BE2C (cell line): ENCODE data around the gene PAX7.

ENCODE experiments used
- DNase-seq: peaks from one replicate; pipeline ENCODE4 v3.0.0-alpha.2; 2020
- H3K27me3 ChIP-seq: fragments of 250-450 bp; sonication (Bioruptor Pico); 2 replicates; pipeline ENCODE4 v1.5.1; 2020; ENCODE audit warnings: mild to moderate bottlenecking
- H3K36me3 ChIP-seq: fragments of 250-450 bp; sonication (Bioruptor Pico); 2 replicates; pipeline ENCODE4 v1.5.1; 2020; ENCODE audit warnings: mild to moderate bottlenecking
- H3K4me1 ChIP-seq: fragments of 250-450 bp; sonication (Bioruptor Pico); 2 replicates; pipeline ENCODE4 v1.5.1; 2020
- H3K4me3 ChIP-seq: 2 replicates; pipeline ENCODE4 v1.5.1; 2011; ENCODE audit warnings: low read depth, low read length
- H3K9me3 ChIP-seq: fragments of 250-450 bp; sonication (Bioruptor Pico); 2 replicates; pipeline ENCODE4 v1.5.1; 2020
- CTCF ChIP-seq: IDR thresholded peaks from 2 replicates; pipeline ENCODE4 v1.5.1; 2012; ENCODE audit warnings: mild to moderate bottlenecking, low read depth, low read length

PAX7 gene

GRCh38 chr1:18784482-18784831 is 153.8 kb downstream of the PAX7 start:
- Histone ChIP-seq H3K27me3 (no peaks in the 10 kb centered on the region), H3K9me3 (no peaks in the 10 kb centered on the region), H3K4me1 (no peaks in the 10 kb centered on the region), H3K36me3 (no peaks in the 10 kb centered on the region), H3K4me3 (no peak overlapping the region)
- TF ChIP-seq CTCF, result no peak
- no peak for DNase-seq

GRCh38 chr1:18786149-18786548 is 155.5 kb downstream of the PAX7 start:
- no peak for TF ChIP-seq CTCF
- H3K36me3 ChIP-seq, result no peaks in the 10 kb centered on the region
- no peak overlapping the region for H3K4me3 ChIP-seq
- H3K4me1 ChIP-seq, result no peaks in the 10 kb centered on the region
- no peaks in the 10 kb centered on the region for H3K27me3 ChIP-seq
- H3K9me3 ChIP-seq, result no peaks in the 10 kb centered on the region
- no peak for DNase-seq

- no peak for TF ChIP-seq CTCF
Observed at GRCh38 chr1:18787825-18788385, 157.3 kb downstream of the PAX7 start.

GRCh38 chr1:18789246-18789645 is 158.6 kb downstream of the PAX7 start:
- no peak for DNase-seq
- no peaks in the 10 kb centered on the region for H3K27me3 ChIP-seq
- H3K36me3 ChIP-seq, result no peaks in the 10 kb centered on the region
- no peaks in the 10 kb centered on the region for H3K4me1 ChIP-seq
- TF ChIP-seq CTCF, result no peak
- no peaks in the 10 kb centered on the region for H3K9me3 ChIP-seq
- H3K4me3 ChIP-seq, result no peak overlapping the region

More at GRCh38 chr1:18787825-18788385, 157.3 kb downstream of the PAX7 start:
- no peaks in the 10 kb centered on the region for H3K9me3 ChIP-seq
- no peaks in the 10 kb centered on the region for H3K27me3 ChIP-seq
- H3K4me1 ChIP-seq, result no peaks in the 10 kb centered on the region
- no peaks in the 10 kb centered on the region for H3K36me3 ChIP-seq
- no peak overlapping the region for H3K4me3 ChIP-seq
- no peak for DNase-seq

GRCh38 chr1:18792747-18793146 is 162.1 kb downstream of the PAX7 start:
- H3K36me3 ChIP-seq, result no peaks in the 10 kb centered on the region
- H3K27me3 ChIP-seq, result no peaks in the 10 kb centered on the region

GRCh38 chr1:18793164-18793563 is 162.5 kb downstream of the PAX7 start:
- Histone ChIP-seq H3K36me3 (no peaks in the 10 kb centered on the region), H3K27me3 (no peaks in the 10 kb centered on the region), H3K9me3 (no peaks in the 10 kb centered on the region), H3K4me1 (no peaks in the 10 kb centered on the region), H3K4me3 (no peak overlapping the region)
- DNase-seq, result no peak
- no peak for TF ChIP-seq CTCF

More at GRCh38 chr1:18792747-18793146, 162.1 kb downstream of the PAX7 start:
- Histone ChIP-seq H3K4me3 (no peak overlapping the region), H3K4me1 (no peaks in the 10 kb centered on the region), H3K9me3 (no peaks in the 10 kb centered on the region)
- DNase-seq, result no peak
- TF ChIP-seq CTCF, result no peak
